Measurements from ENCODE around the gene SART1.

Gene SART1

DNA sequence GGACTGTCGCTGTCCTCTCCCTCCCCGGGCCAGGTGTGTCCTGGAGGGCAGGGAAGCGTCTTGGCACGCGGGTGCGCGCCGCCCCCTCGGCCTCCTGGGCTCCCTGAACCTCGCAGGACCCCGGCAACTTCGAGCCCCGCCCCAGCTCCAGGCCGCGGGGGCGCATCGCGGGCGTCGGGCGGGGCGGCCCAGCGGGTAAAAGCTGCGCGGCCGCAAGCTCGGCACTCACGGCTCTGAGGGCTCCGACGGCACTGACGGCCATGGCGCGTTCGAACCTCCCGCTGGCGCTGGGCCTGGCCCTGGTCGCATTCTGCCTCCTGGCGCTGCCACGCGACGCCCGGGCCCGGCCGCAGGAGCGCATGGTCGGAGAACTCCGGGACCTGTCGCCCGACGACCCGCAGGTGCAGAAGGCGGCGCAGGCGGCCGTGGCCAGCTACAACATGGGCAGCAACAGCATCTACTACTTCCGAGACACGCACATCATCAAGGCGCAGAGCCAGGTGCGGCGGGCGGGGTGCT, 50.3 kb downstream of the SART1 start, which contains the start of gene CST6:
Gene CST6, plus strand, starts transcription at position 224 of the 519 bp plus-strand sequence. Its CDS starts 37 bp downstream, at position 261.
- DNase-seq, result no peak
- H3K4me3 ChIP-seq (ENCODE audit: low read depth, low read length), result no peak within 1 kb of the TSS
- H3K36me3 ChIP-seq, result no peaks in the 10 kb centered on the region
- H3K27ac ChIP-seq, result no peak within 1 kb of the TSS
- H3K9me3 ChIP-seq (ENCODE audit: severe bottlenecking), result no peaks in the 10 kb centered on the region
- no peaks in the 10 kb centered on the region for H3K27me3 ChIP-seq (ENCODE audit: insufficient read depth, low read depth, severe bottlenecking)
- TF ChIP-seq, protein P1, sequence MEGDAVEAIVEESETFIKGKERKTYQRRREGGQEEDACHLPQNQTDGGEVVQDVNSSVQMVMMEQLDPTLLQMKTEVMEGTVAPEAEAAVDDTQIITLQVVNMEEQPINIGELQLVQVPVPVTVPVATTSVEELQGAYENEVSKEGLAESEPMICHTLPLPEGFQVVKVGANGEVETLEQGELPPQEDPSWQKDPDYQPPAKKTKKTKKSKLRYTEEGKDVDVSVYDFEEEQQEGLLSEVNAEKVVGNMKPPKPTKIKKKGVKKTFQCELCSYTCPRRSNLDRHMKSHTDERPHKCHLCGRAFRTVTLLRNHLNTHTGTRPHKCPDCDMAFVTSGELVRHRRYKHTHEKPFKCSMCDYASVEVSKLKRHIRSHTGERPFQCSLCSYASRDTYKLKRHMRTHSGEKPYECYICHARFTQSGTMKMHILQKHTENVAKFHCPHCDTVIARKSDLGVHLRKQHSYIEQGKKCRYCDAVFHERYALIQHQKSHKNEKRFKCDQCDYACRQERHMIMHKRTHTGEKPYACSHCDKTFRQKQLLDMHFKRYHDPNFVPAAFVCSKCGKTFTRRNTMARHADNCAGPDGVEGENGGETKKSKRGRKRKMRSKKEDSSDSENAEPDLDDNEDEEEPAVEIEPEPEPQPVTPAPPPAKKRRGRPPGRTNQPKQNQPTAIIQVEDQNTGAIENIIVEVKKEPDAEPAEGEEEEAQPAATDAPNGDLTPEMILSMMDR (IDR thresholded peaks at IDR 0.05; ENCODE audit: low read depth, low read length), result no peak

DNA sequence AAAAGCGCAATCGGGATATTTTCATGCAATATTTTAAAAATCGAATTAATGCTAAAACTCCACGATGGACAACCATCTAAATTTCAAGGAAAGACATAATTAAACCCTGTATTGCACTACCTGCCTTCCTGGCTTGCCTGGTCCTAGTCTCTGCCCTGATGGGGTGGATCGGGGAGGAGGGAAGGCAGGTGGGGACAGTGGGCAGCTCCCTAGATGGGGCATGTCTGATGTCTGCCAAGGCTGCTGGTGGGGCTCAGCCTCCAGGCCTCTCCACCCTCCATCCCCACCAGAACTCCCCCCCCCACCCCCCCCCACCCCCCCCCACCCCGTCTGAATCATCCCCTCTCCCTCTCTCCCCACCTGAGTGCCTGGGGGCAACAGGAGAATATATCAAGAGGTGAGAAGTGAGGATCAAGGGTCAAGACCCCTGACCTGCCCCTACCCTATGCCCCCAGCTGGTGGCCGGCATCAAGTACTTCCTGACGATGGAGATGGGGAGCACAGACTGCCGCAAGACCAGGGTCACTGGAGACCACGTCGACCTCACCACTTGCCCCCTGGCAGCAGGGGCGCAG, 50.9 kb downstream of the SART1 start:
- no peak overlapping the region for H3K4me3 ChIP-seq (ENCODE audit: low read depth, low read length)
- H3K27ac ChIP-seq, result no peak overlapping the region
- no peaks in the 10 kb centered on the region for H3K27me3 ChIP-seq (ENCODE audit: insufficient read depth, low read depth, severe bottlenecking)
- DNase-seq, result no peak
- TF ChIP-seq, protein P1 (IDR thresholded peaks at IDR 0.05; ENCODE audit: low read depth, low read length), result no peak
- no peaks in the 10 kb centered on the region for H3K36me3 ChIP-seq
- no peaks in the 10 kb centered on the region for H3K9me3 ChIP-seq (ENCODE audit: severe bottlenecking)

DNA sequence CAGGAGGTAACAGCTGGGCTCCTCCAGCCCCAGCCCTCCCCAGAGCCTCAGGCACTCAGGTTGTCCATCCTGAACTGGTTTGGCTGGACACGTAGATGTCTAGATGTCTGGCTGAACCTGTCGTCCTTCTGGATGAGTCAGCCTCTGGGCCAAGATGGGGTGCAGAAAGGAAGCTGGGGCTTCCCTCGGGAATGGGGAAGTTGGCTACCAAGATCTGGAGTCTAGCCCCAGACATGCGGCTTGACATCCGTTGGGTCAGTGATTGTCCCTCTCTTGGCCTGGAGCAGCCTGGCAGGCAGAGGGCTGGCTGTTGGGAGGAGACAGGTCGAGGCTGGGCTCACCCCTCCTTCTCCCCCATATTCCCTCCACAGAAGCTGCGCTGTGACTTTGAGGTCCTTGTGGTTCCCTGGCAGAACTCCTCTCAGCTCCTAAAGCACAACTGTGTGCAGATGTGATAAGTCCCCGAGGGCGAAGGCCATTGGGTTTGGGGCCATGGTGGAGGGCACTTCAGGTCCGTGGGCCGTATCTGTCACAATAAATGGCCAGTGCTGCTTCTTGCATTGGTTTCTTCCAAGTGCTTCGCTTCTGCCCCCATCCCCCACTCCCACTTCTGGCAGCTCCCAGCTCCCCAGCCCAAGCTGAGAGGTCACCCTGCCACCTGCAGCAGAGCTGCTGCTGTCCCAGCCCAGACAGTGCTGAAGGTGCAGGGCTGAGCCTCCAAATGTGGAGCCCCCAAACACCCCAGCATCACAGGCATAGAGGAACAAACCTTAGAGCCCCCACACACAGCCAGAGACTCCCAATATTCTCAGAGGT, 51.6 kb downstream of the SART1 start:
- DNase-seq, result no peak
- no peaks in the 10 kb centered on the region for H3K9me3 ChIP-seq (ENCODE audit: severe bottlenecking)
- no peaks in the 10 kb centered on the region for H3K36me3 ChIP-seq
- H3K4me3 ChIP-seq (ENCODE audit: low read depth, low read length), result no peak overlapping the region
- no peaks in the 10 kb centered on the region for H3K27me3 ChIP-seq (ENCODE audit: insufficient read depth, low read depth, severe bottlenecking)
- TF ChIP-seq, protein P1 (IDR thresholded peaks at IDR 0.05; ENCODE audit: low read depth, low read length), result no peak
- no peak overlapping the region for H3K27ac ChIP-seq

DNA sequence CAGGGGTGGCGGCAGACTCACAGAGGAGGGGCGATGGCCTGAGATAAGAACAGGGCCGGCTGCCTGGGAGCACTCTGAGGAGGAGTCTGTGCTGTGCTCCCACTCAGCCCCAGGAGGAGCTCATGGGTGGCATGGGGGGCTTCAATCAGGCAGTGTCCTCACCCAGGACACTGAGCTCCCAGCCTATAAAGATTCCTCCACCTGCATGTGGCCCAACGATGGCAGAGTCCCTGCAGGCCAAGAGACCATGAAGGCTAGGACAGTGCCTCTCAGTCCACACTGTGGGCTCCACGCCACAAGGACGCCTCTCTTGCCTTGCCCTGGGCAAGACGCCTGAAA, 52.2 kb downstream of the SART1 start:
- DNase-seq, result no peak

DNA sequence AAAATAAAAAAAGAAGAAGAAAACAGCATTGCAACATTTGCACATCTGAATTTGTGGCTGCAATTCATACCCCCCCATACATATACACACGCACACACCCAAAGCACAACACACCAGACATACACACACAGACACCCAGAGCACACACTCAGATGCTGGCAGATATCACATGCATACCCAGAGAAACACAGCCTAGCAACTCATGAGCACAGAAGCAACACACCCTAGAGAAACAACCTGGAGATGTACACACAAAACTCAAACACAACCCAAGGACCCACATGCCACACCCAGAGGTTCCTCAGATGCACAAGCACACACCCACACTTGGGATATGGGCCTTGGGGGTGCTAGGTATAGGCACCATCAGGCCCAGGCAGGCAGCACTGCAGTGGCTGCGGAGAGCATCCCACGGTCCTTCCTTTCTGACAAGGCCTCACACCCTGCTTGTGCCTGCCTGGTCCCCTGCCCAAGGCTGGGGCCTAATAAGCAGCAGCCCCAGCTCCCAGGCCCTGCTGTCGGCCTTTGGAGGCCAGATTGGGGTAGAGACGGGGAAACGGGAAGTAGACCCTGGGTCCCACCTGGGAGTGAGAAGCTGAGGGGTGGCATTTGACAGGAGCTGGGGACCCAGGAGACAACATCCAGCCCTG, 53.4 kb downstream of the SART1 start:
- DNase-seq, result no peak
- Histone ChIP-seq H3K4me3 (ENCODE audit: low read depth, low read length) (no peak overlapping the region), H3K36me3 (no peaks in the 10 kb centered on the region), H3K27me3 (ENCODE audit: insufficient read depth, low read depth, severe bottlenecking) (no peaks in the 10 kb centered on the region), H3K27ac (no peak overlapping the region), H3K9me3 (ENCODE audit: severe bottlenecking) (no peaks in the 10 kb centered on the region)
- TF ChIP-seq, protein P1 (IDR thresholded peaks at IDR 0.05; ENCODE audit: low read depth, low read length), result no peak

More for the DNA sequence above, 52.2 kb downstream of the SART1 start:
- H3K4me3 ChIP-seq (ENCODE audit: low read depth, low read length), result no peak overlapping the region
- H3K9me3 ChIP-seq (ENCODE audit: severe bottlenecking), result no peaks in the 10 kb centered on the region
- TF ChIP-seq, protein P1 (IDR thresholded peaks at IDR 0.05; ENCODE audit: low read depth, low read length), result no peak
- no peaks in the 10 kb centered on the region for H3K27me3 ChIP-seq (ENCODE audit: insufficient read depth, low read depth, severe bottlenecking)
- H3K36me3 ChIP-seq, result no peaks in the 10 kb centered on the region
- no peak overlapping the region for H3K27ac ChIP-seq
